NOMO-1 (cell line): Measurements from ENCODE around the gene ACSS1.

Source experiments
- DNase-seq, 2 experiments: peaks; one replicate each; lab custom pipeline; 2025; ENCODE audit not compliant: unreplicated experiment in 2 of 2; lab: John Stamatoyannopoulos, UW

ACSS1 gene

DNA sequence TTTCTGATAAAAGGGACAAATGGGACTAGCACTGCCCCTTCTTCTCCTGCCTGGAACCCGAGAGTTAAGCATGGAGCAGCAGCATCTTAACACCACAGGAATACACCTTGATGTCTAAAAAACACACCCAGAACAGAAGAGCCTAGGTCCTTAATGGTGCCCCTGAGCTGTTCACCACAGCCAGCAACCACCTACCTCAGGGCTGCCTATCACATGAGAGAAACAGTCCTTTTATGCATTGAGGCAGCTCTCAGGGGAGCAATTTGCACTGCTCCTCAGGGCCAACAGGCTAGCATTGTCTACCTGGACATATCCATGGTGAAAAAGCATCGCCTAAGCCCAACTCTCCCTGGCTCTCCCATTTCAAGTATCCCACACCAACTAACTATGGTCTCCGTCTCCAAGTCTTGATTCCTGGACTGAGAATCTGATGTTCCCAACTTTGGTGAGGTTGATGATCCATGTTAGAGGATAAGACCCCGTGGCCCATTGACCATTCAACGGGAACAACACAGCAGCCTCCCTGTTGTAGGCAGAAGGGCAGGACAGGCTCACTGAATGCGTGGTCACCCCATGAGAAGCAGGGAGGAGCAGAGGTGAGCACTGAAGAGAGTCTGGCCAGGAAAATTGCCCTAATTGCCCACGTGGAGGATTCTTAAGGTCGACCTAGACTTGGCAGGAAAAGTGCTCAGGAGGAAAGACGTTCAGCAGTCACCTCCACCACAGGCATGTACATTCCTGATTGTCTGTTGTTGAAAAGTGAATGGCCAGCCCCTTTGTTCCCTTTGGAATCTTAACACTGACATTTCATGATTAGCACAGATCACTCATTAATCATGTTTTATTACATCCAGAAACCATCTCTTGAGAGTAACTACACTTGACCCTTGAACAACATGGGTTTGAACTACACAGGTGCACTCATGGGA is 61.2 kb downstream of the ACSS1 start:
- no peak for DNase-seq

DNA sequence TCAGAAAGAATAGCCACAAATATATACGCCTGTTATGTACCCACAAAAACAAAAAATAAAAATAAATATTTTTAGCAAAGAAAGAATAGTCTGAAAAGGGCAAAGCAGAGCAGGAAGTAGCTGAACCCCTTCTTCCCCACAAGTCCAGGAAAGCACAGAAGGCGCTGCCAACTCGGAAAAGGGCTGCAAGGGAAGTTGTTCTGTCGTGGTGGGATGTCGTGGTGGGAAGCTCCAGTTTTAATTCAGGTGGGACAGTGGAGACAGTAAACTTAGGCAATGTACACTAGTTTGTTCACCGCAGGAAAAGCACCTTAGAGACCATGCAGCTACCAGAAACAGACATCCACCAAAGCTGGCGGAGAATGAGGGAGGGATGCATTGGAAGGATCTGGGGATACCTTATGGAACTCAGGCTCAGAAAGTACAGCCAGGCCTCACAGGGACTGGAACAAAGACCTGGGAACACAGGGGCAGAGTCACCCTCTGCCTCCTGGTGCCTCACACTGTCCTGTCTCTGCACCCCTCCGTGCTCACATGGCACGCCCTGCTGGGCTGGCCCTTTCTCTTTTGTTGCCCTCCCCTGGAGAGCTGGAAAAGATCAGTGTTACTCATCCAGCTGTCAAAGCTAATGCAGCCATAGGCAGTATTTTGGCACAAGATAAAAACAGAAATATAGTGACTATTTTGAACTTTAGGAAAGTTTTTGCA is 62.0 kb downstream of the ACSS1 start:
- DNase-seq, result no peak

DNA sequence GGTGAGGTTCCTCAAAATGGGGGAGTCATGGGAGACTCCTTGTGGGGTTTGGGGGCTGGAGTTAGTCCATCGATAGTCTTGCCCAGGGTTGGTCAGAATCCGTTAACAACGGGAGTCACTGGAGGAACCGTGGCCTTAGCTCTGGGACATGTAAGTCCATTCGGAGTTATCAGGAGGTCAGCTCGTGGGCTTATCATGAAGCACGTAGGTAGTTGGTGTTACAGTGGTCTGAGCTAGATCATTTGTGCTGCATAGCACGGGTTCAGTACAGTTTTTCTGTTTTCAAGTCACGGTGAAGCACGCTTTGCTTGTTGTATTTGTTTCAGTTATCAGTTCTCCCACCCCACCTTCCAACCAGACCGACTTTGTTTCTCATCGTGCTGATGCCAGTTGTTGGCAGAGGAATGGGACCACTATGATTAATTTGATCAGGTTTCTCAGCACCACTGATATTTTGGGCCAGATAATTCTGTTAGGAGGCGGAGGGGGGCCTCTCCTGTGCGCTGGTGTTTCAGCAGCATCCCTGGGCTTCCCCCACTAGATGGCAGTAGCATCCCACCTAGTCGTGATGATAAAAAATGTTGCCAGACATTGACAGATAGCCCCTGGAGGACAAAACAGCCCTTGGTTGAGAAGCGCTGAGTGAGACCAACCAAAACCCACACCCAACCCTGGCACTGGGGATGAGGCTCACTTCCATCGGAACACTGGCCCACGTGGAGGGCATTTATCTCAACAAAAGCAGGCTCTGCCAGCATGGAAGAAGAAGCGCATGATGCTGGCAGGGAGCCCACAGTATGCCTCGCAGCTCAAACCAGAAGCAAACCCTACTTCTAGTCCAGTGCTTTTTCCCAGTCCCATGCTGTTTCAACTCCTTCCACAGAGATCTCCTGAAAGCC is 63.2 kb downstream of the ACSS1 start:
- DNase-seq, result peak; percentile 35 to 62

DNA sequence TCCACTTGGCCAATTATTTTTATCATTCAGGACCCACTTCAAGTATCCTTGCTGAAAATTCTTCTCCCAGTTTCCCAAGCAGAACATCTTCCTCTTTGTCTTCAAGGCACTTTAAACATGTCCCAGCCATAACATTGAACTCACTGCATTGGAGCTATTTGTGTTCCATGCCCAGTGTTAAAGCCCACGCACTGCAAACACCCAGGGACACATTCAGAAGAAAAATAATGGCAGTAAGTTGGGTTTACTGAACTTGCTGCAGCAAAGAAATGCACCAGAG is 63.8 kb downstream of the ACSS1 start:
- DNase-seq, result no peak

DNA sequence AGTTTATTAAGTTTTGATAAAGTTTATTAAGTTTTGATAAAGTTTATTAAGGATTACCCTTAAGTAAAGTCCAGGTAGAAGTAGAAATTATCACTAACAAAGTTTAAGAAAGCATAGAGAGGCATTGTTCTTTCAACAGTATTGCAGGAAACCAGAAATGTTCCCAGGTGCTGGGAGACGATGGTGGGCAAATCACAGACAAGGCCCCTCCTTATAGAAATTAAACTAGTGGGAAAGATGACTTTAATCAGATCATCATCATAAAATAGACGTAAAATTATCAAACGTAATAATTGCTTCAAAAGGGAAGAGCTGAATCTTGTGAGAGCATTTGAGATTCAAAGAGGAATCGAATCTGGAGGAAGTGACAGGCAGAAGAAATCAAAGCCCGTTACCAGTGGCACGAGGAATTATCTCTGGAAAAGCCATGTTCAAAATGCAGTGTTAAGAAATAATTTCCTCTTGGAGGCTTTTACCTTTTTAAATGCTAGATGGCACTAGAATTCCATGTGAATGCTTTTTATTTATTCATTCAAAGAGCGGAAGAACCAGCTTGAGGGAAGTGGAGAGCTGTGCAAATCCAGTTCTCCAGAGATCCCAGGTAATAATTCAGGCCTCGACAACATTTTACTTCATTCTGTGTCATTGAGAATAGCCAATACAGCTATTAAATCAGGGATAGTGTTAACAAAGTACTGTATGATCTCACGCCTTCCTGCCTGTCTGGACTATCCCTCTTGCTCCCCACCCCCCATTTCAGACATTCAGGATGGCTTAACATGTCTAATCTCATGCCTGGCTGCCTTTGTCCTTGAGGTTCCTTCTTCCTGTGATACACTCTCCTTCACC is 64.4 kb downstream of the ACSS1 start:
- DNase-seq, result peak in 1 of 2 experiments; percentile 9

DNA sequence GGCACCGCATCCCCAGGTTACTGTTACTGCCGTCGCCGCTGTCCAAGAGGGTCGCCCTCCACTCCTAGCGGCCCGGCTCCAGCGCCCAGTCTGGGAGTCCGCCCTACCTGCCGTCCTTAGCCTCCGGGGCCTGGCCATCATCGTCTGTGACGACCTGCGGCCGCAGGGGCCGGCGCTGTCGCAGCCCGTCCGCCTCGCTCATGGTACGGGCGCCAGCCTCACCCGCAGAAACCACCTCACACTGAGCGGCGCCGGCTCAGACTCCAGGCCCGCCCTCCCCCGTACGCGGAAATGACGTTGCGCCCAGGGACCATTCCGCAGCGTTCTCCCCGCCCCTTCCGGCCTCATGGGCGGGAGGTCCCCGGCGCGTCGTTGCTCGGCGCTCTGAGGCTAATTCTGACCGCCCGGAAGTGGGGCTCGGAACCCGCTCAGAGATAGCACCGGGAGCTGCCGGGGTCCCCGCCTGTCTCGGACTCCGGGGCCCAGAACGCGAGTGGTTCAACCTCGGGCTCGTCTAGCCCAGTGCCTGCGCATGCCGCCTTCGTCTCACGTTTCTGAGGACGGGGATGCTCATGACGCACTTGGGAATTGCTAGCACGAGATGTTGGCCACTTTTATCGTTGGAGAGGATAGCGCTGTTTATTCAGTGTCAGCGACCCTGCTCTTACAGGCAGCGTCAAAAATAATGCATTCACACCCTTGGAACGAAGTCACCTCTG is 65.3 kb downstream of the ACSS1 start, which contains the start of gene APMAP:
APMAP (minus strand) TSS at position 265 of the 719 bp plus-strand sequence; CDS start at position 202, 63 bp downstream.
- peak; percentile 80 to 95 for DNase-seq

DNA sequence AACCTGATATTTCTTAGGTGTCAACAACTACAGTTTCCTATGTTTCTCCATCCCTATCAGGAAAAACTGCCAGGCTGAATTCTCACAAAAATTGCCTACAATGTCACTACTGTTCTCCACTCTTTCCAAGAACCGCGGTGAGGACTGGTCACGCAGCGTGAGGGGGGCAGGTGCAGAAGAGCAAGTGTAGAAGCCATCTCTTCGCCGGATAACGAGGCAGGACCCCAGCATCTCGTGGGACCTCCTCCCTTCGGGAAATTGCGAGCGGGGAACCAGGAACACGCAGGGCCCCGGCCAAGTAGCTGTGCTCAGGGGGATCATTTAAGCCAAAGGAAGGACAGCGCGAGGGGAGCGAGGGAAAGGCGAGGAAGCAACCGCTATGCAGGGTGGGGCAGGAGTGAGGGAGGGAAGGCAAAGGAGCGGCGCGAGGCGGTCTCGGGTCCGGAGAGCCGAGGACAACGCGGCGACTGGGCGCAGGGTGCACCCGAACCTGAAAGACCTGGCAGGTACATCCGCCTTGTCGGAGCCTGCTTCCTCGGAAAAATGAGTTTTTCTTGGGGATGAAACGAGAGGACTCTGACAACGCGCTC is 65.9 kb downstream of the ACSS1 start:
- DNase-seq, result no peak

DNA sequence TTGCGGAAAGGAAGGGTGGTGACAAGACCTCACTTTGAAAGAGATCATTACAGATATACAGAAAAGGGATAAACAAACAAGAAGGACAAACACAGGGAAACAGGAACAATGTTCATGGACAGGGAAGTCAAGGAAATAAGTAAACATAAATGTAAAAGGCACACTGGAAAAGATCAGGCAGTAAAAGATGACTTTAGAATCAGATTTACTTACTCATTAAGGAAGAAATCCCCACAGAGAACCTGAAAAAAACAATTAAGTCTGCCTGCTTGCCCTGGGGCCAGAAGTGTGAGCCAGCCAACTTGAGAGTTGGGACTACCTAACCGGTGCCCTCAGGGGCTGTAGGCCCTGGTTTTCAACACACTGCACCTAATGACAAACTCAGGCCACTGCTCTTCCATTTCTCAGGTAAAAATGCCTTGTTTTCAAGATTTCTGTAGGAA is 67.1 kb downstream of the ACSS1 start:
- no peak for DNase-seq

DNA sequence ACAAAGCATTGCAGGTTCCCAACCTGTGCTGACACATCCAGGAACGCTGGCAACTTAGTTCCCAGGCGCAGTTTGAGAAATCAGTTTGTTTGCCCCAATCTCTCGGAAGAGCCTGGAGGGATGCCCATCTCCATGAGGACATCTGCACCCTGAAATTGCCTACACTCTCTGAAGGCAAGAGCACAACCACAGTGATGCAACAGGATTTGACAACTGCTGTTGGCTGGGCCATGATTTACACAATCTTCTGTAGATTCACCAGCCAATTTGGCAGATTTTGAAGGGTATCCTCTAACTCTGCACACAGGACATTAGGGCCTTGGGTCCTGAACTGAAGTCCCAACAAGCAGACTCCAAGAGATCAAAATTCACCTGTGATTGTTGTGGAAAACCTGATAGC is 68.8 kb downstream of the ACSS1 start:
- DNase-seq, result no peak

DNA sequence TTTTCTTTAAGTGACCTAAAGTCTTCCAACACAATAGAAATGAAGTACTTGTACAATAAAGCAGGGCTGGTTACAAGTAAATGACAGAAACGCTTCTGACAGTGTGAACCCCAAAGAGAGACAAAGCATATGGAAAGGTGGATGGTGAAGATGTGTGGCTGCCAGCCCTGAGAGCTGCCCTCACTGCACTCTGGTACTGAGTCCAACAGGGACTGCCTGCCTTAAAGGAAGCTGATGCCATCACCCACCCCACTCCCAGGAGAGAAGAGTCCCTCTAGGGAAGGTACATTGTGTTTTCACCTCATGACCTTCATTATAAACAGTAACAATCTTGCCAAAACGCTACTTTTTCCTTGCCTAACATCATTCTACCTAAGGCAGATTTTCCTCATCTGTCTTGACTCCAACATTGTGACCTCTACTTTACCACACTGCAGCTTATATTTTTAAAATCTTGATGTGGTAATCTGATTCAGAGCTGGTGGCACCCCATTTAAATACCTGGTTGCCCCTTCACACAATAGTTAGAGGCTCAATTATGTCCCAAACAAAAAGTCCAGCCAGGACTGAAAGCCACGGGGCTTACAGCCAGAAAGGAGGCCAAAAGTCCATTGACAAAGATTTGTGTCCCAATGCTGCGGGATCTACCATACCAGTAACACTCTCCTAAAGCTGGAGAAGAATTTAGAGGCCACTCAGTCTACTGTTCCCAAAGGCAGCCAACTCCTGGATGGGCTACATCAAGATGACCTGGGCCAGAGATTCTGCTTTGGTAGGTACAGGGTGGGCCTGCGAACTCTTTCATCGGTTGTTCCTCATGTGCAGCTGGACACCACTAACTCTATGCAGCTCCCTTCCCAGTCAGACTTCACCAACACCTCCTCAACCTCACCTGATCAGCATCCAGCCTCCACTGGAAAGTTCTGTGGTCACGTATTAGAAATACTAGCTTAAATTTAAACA is 69.8 kb downstream of the ACSS1 start:
- no peak for DNase-seq

DNA sequence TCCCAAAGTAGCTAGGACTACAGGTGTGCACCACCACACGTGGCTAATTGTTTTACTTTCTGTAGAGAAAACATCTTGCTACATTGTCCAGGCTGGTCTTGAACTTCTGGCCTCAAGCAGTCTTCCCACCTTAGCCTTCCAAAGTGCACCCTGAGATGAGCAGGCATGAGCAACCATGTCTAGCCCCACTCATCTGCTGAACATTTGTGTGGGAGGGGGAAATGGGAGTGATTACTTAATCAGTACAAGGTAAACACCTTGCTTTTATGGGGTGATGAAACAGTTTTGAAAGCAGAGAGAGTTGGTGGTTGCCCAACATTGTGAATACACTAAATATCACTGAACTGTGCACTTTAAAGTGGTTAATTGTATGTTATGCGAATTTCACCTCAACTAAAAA is 70.7 kb downstream of the ACSS1 start:
- no peak for DNase-seq

DNA sequence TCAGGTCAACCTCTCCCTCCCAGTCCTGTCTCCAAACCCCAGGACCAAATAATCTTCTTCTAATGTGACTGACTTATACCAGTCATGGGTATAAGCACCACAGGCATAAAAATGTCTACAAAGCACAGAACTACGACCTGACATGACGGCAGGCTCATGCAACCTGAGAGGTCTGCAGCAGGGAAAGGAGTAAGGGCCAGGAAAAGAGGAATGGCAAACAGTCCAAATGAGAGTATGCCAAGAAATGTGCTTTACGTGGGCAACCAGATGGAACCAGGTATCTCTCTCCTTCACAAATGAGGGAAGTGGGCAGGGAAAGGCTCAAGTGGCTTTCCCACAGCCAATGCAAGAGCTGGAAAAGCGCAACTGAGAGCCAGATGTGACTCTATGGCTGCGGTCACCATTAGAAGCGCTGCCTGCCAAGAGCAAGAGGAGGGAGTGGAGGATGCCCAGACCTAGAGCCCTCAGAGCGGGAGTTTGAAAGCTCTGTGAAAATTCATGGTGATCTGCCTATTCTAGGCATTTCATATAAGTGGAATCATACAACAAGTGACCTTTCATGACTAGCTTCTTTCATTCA is 71.4 kb downstream of the ACSS1 start:
- no peak for DNase-seq

DNA sequence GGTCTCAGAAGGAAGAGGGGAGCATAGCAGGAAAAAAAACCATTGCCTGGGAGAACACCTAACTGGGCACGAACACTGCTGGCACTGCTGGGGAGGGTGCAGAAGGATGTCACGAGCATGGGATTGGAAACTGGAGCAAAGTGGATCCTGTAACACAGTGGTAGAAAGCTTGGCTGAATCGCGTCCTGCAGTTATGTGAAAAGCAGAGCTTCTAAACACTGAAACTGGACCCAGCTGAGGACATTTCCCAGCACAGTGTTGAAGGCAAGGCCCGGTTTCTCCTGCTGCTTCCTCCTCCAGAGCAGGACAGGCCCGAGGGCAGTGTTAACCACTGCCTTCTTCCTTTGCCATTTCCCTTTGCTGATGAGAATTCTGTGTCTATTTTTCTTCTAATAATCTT is 72.1 kb downstream of the ACSS1 start:
- DNase-seq, result no peak

DNA sequence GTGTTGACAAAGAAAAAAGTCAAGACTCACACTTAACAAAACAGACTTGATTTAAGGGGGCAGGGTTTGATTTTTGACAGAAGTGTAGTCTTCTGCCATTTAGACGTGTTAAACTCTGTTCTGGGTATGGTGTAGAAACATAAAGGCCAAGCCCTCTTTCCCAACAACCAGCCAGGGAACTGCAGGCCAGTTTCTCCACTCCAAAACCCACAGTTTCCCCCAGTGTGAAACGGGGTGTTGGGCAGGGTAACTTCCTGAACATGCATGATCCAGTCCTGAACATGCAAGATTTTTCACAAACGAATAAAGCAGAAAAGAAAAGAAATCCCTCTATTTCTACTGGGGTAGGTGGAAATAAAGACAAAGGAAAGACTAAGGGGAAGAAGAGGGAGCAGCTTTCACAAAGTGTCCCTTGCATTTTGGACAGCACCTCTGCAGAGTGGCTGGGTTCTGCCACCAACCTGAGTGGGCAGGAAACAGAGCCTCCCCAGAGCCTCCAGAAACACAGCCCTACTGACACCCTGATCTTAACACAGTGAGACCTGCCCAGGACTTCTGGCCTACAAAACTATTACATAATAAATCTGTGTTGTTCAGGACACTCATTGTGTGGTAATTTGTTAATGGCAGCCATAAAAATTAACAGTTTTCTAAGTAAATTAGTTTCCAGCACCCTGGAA is 72.8 kb downstream of the ACSS1 start:
- no peak for DNase-seq

DNA sequence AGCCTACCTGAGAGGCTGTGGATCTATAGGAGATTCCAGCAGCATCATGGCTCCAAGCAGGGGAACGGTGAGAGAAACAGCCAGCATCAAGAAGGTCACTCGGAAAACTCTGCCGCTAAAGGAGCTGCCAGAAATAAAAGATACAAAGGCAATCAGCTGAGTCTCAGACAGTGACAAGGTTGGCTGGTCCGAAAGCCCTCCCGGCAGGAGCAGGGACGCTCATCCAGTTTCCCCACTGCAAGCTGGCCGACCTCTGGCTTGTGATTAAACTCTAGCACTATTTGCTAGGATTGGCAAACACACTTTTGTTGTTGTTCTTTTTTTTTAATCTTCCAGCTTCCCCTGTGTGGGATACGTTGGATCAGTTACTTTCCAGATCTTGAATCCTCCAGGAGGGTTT is 74.0 kb downstream of the ACSS1 start:
- DNase-seq, result no peak

DNA sequence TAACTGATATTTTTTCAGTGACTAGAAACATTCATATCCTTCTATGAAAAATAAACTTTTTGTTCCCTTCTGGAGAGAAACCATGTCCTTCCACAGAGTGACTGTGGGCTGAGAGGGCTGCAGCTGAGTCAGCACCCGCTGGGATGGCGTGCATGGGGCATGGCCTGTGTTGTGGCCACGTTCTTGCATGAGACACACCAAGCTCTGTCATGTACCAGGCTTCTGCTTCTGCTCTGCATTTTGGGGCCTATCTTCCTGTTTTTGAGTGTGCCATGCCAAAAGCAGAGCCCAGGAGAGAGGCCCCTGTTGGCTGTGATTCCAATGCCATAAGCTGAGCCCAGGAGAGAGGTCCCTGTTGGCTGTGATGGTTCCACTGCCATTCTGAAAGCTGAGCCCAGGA is 76.1 kb downstream of the ACSS1 start:
- no peak for DNase-seq

DNA sequence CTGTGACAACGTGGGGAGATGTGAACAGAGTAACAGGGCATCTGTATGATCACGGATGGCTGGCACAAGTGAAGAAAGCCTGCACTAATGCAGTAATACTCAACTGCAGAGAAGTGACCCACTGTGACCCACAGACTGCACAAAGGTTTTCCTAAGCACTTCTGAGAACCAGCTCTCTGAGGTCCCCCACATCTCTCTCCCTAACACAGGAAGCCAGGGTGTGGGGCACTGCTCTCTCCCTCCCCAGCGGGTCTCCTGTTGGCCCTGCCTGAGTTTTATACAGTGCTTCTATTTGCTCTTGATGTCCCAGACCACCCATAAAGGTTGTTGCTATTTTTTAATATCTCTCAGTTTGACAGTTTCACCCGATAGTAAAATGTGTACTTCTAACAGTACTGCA is 76.7 kb downstream of the ACSS1 start:
- DNase-seq, result no peak
